Thyroid gland (tissue), 4 donors: ENCODE measurements around the gene ARFGEF2.

ENCODE experiments used
- POLR2A ChIP-seq, 2 donors: fragments of 450-650 bp; IDR thresholded peaks; one replicate each; pipeline ENCODE4 v1.6.1; 2017; ENCODE audit warnings: antibody characterized with exemption in 2 of 2, mild to moderate bottlenecking in 2 of 2, moderate library complexity in 1 of 2
- TF ChIP-seq, protein P1 (sequence below), 6 experiments: fragments of 200-600 bp in 3 of 6; fragments of 450-650 bp in 3 of 6; sonication (generic) in 3 of 6; IDR thresholded peaks; one replicate each; pipeline ENCODE4 v1.5.1; 2016 to 2019; ENCODE audit warnings: antibody characterized with exemption in 6 of 6, mild to moderate bottlenecking in 2 of 6, inconsistent platforms in 1 of 6, moderate library complexity in 1 of 6

DNA sequence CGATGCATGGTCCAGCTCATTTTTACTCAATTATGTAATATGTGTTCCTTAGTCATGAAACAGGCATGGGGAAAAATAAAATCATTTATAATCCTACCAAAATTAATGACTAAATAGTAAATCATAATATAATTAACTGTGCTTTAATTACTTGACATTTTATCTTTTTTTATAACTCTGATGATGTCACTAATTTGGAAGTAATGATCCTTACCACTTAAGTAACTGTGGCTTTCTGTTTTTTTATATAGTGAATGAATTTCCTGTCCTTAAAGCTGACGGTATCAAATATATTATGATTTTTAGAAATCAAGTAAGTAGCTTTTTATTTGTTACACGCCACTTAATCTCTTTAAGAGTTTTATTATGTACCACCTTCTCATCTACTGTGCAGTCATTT lies 156.8 kb downstream of the ARFGEF2 start:
- TF ChIP-seq, protein P1, sequence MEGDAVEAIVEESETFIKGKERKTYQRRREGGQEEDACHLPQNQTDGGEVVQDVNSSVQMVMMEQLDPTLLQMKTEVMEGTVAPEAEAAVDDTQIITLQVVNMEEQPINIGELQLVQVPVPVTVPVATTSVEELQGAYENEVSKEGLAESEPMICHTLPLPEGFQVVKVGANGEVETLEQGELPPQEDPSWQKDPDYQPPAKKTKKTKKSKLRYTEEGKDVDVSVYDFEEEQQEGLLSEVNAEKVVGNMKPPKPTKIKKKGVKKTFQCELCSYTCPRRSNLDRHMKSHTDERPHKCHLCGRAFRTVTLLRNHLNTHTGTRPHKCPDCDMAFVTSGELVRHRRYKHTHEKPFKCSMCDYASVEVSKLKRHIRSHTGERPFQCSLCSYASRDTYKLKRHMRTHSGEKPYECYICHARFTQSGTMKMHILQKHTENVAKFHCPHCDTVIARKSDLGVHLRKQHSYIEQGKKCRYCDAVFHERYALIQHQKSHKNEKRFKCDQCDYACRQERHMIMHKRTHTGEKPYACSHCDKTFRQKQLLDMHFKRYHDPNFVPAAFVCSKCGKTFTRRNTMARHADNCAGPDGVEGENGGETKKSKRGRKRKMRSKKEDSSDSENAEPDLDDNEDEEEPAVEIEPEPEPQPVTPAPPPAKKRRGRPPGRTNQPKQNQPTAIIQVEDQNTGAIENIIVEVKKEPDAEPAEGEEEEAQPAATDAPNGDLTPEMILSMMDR (IDR thresholded peaks at IDR 0.05) = no peak
- no peak for TF ChIP-seq POLR2A (IDR thresholded peaks at IDR 0.05)
